LNCAP (cell line): Measurements from ENCODE around the gene CREB3L2.

ENCODE experiments used
- CTCF ChIP-seq: fragments of 450-650 bp; IDR thresholded peaks from 2 replicates; pipeline ENCODE4 v1.5.1; 2017; ENCODE audit warnings: mild to moderate bottlenecking

The CREB3L2 gene

GRCh38 chr7:138000081-138000701 lies 1.7 kb downstream of the CREB3L2 start:
- TF ChIP-seq CTCF = no peak

- TF ChIP-seq CTCF = no peak
Measured at GRCh38 chr7:137999496-138000080, 2.3 kb downstream of the CREB3L2 start.

- TF ChIP-seq CTCF = no peak
Measured at GRCh38 chr7:137998250-137998649, 3.6 kb downstream of the CREB3L2 start.

- no peak for TF ChIP-seq CTCF
Measured at GRCh38 chr7:137996871-137997270, 5.0 kb downstream of the CREB3L2 start.

- TF ChIP-seq CTCF = no peak
Measured at GRCh38 chr7:137996386-137996851, 5.5 kb downstream of the CREB3L2 start.

- no peak for TF ChIP-seq CTCF
Measured at GRCh38 chr7:137994216-137994615, 7.7 kb downstream of the CREB3L2 start.

GRCh38 chr7:137993395-137993743 lies 8.5 kb downstream of the CREB3L2 start:
- no peak for TF ChIP-seq CTCF
